H9 (cell line): ENCODE data around the gene KDM5B. TPM values are rescaled to one million over a fixed set of nuclear protein-coding genes. Genes with fewer than 3 reads are reported as not detected.

ENCODE experiments used
- DNase-seq: peaks from one replicate; pipeline ENCODE4 v3.0.0-alpha.2; 2017
- H2AFZ ChIP-seq: one replicate; pipeline ENCODE4 v1.6.1; 2013; ENCODE audit warnings: mild to moderate bottlenecking, low read length, control low read depth, moderate library complexity
- H2AK5ac ChIP-seq: 2 replicates; pipeline ENCODE4 v1.6.1; 2013; ENCODE audit warnings: low read length, control low read depth, mixed read lengths; ENCODE audit not compliant: insufficient read length
- H2BK120ac ChIP-seq: one replicate; pipeline ENCODE4 v1.6.1; 2013; ENCODE audit warnings: low read depth, mild to moderate bottlenecking, low read length, control low read depth, inconsistent platforms; ENCODE audit not compliant: poor library complexity, severe bottlenecking
- H2BK12ac ChIP-seq: 2 replicates; pipeline ENCODE4 v1.6.1; 2013; ENCODE audit warnings: low read length, control low read depth, mixed read lengths, low read depth; ENCODE audit not compliant: insufficient read length
- H2BK15ac ChIP-seq: 2 replicates; pipeline ENCODE4 v1.6.1; 2013; ENCODE audit warnings: low read depth, low read length, control low read depth
- H2BK20ac ChIP-seq: one replicate; pipeline ENCODE4 v1.6.1; 2013; ENCODE audit warnings: low read depth, mild to moderate bottlenecking, low read length, control low read depth, inconsistent platforms; ENCODE audit not compliant: poor library complexity, severe bottlenecking
- H2BK5ac ChIP-seq: 2 replicates; pipeline ENCODE4 v1.6.1; 2013; ENCODE audit warnings: low read length, control low read depth, mixed read lengths; ENCODE audit not compliant: insufficient read length
- H3K14ac ChIP-seq: 2 replicates; pipeline ENCODE4 v1.6.1; 2013; ENCODE audit warnings: low read length, control low read depth; ENCODE audit not compliant: insufficient read depth
- H3K18ac ChIP-seq: 2 replicates; pipeline ENCODE4 v1.6.1; 2013; ENCODE audit warnings: low read depth, mild to moderate bottlenecking, mixed read lengths, low read length, control low read depth; ENCODE audit not compliant: insufficient read length
- H3K23ac ChIP-seq: 2 replicates; pipeline ENCODE4 v1.6.1; 2013; ENCODE audit warnings: low read length, control low read depth, mixed read lengths, low read depth; ENCODE audit not compliant: insufficient read length
- H3K23me2 ChIP-seq: 2 replicates; pipeline ENCODE4 v1.6.1; 2013; ENCODE audit warnings: low read depth, mild to moderate bottlenecking, mixed read lengths, low read length, control low read depth; ENCODE audit not compliant: insufficient read length, poor library complexity, severe bottlenecking
- H3K27ac ChIP-seq: 2 replicates; pipeline ENCODE4 v1.5.1; 2013; ENCODE audit warnings: low read length, control low read depth, mixed read lengths, low read depth; ENCODE audit not compliant: insufficient read length
- H3K27me3 ChIP-seq: 2 replicates; pipeline ENCODE4 v1.6.1; 2013; ENCODE audit warnings: low read length, control low read depth, inconsistent platforms; ENCODE audit not compliant: insufficient read depth
- H3K4ac ChIP-seq: 2 replicates; pipeline ENCODE4 v1.6.1; 2013; ENCODE audit warnings: low read depth, mild to moderate bottlenecking, control low read depth, inconsistent platforms, low read length, moderate library complexity
- H3K4me1 ChIP-seq: 2 replicates; pipeline ENCODE4 v1.6.1; 2013; ENCODE audit warnings: low read length, control low read depth, inconsistent platforms; ENCODE audit not compliant: insufficient read depth
- H3K4me2 ChIP-seq: 2 replicates; pipeline ENCODE4 v1.6.1; 2013; ENCODE audit warnings: low read length, control low read depth, mixed read lengths; ENCODE audit not compliant: insufficient read length, insufficient read depth
- H3K56ac ChIP-seq: 2 replicates; pipeline ENCODE4 v1.6.1; 2013; ENCODE audit warnings: low read depth, mild to moderate bottlenecking, mixed read lengths, low read length, control low read depth; ENCODE audit not compliant: insufficient read length
- H3K79me1 ChIP-seq: 2 replicates; pipeline ENCODE4 v1.6.1; 2013; ENCODE audit warnings: low read depth, mild to moderate bottlenecking, moderate library complexity, low read length, control low read depth, inconsistent platforms; ENCODE audit not compliant: insufficient read depth, poor library complexity, severe bottlenecking
- H3K79me2 ChIP-seq: 2 replicates; pipeline ENCODE4 v1.6.1; 2013; ENCODE audit warnings: low read length, control low read depth, inconsistent platforms; ENCODE audit not compliant: insufficient read depth
- H3K9ac ChIP-seq: 2 replicates; pipeline ENCODE4 v1.6.1; 2013; ENCODE audit warnings: low read length, control low read depth, mixed read lengths; ENCODE audit not compliant: insufficient read length; ENCODE audit errors: extremely low read depth
- H3K9me3 ChIP-seq: one replicate; pipeline ENCODE4 v1.6.1; 2013; ENCODE audit warnings: low read depth, low read length, inconsistent platforms; ENCODE audit not compliant: control insufficient read depth
- H3T11ph ChIP-seq: one replicate; pipeline ENCODE4 v1.6.1; 2013; ENCODE audit warnings: mild to moderate bottlenecking, low read length, control low read depth, inconsistent platforms
- H4K20me1 ChIP-seq: one replicate; pipeline ENCODE4 v1.6.1; 2013; ENCODE audit not compliant: control insufficient read depth, insufficient read length, insufficient read depth
- H4K5ac ChIP-seq: 2 replicates; pipeline ENCODE4 v1.6.1; 2013; ENCODE audit warnings: low read depth, mild to moderate bottlenecking, mixed read lengths, low read length, control low read depth; ENCODE audit not compliant: insufficient read length
- H4K8ac ChIP-seq: replicated peaks from 2 replicates; pipeline ENCODE4 v1.6.1; 2013; ENCODE audit warnings: low read length, control low read depth, mixed read lengths, low read depth; ENCODE audit not compliant: insufficient read length
- H4K91ac ChIP-seq: 2 replicates; pipeline ENCODE4 v1.6.1; 2013; ENCODE audit warnings: low read depth, mild to moderate bottlenecking, moderate library complexity, mixed read lengths, low read length, control low read depth; ENCODE audit not compliant: insufficient read length
- H3K27ac Mint-ChIP-seq, 3 experiments: 2 replicates in 2 of 3; 3 replicates in 1 of 3; pipeline ENCODE4 v1.8.0; 2020 to 2021; ENCODE audit warnings: mixed read lengths in 3 of 3, mild to moderate bottlenecking in 1 of 3, moderate library complexity in 1 of 3
- H3K27me3 Mint-ChIP-seq: 2 replicates; pipeline ENCODE4 v1.8.0; 2021; ENCODE audit warnings: low read depth, mild to moderate bottlenecking, moderate library complexity, mixed read lengths
- H3K36me3 Mint-ChIP-seq, 3 experiments: 2 replicates in 2 of 3; 3 replicates in 1 of 3; pipeline ENCODE4 v1.8.0; 2020 to 2021; ENCODE audit warnings: low read depth in 3 of 3, mixed read lengths in 3 of 3; ENCODE audit not compliant: insufficient read depth in 1 of 3
- H3K4me1 Mint-ChIP-seq, 2 experiments: 2 replicates each; pipeline ENCODE4 v1.8.0; 2020; ENCODE audit warnings: mixed read lengths in 2 of 2
- H3K4me3 Mint-ChIP-seq, 2 experiments: 2 replicates in 1 of 2; 3 replicates in 1 of 2; pipeline ENCODE4 v1.8.0; 2020 to 2021; ENCODE audit warnings: mild to moderate bottlenecking in 2 of 2, mixed read lengths in 2 of 2, moderate library complexity in 1 of 2
- H3K9me3 Mint-ChIP-seq, 2 experiments: 2 replicates in 1 of 2; 3 replicates in 1 of 2; pipeline ENCODE4 v1.8.0; 2020; ENCODE audit warnings: mild to moderate bottlenecking in 2 of 2, mixed read lengths in 2 of 2, moderate library complexity in 1 of 2
- CTCF ChIP-seq: fragments of 200-600 bp; sonication (generic); conservative IDR thresholded peaks from 3 replicates; pipeline ENCODE4 v1.8.0; 2021; ENCODE audit warnings: antibody characterized with exemption, mild to moderate bottlenecking
- WGBS: extraction: QIAGEN DNeasy Blood & Tissue Kit; methylation state at CpG from one replicate; pipeline ENCODE4 v1.1.7; 2013; ENCODE audit warnings: missing lambda C conversion rate, low lambda C conversion rate, mixed read lengths; ENCODE audit not compliant: insufficient read length; ENCODE audit errors: extremely low coverage; 5-methylcytosine and 5-hydroxymethylcytosine counted together
- total RNA-seq: library from RNA; stranded (reverse); gene quantifications from 2 replicates; pipeline ENCODE4 v1.2.1, GENCODE V29; 2021

Gene KDM5B
- total RNA-seq, 1 experiment from 2014 or later: 210 TPM

- Mint-ChIP-seq H3K9me3 (peaks cover 0 to 2% of the 10 kb centered on the region in 2 experiments; a peak in 1 of 5 replicates), H3K27ac (peak overlapping the region; percentile 79 to 99 (median 86)), H3K4me3 (peak overlapping the region; percentile 91 to 96), H3K36me3 (peaks cover 4 to 7% (median 5%) of the 10 kb centered on the region in 3 experiments; a peak in 4 of 7 replicates), H3K4me1 (peaks cover 56 to 60% of the 10 kb centered on the region in 2 experiments), H3K27me3 (peaks cover 4% of the 10 kb centered on the region; the same call in 1 of the 2 replicates)
- H2BK12ac ChIP-seq: no peak overlapping the region
- peak overlapping the region; percentile 96 for H3K9ac ChIP-seq
- no peak overlapping the region for H3K56ac ChIP-seq
- H3K23ac ChIP-seq: no peak overlapping the region
- H3T11ph ChIP-seq: no peak overlapping the region
- H3K14ac ChIP-seq: peak overlapping the region; percentile 64
- peaks cover 3% of the 10 kb centered on the region; the same call in 1 of the 2 replicates for H3K27me3 ChIP-seq
- TF ChIP-seq CTCF: no peak
- H3K23me2 ChIP-seq: peaks cover 18% of the 10 kb centered on the region
- H3K4me2 ChIP-seq: peak overlapping the region; percentile 82
- H2BK5ac ChIP-seq: no peak overlapping the region
- no peak overlapping the region for H4K8ac ChIP-seq
- H4K91ac ChIP-seq: no peak overlapping the region
- no peak overlapping the region for H4K5ac ChIP-seq
- H2AK5ac ChIP-seq: no peak overlapping the region
- no CpG with 5 or more reads among the region's 7 CpGs for WGBS
- DNase-seq: no peak
- H2BK120ac ChIP-seq: no peak overlapping the region
- H3K27ac ChIP-seq: peak overlapping the region; percentile 48
- H2AFZ ChIP-seq: no peak overlapping the region
- H3K79me1 ChIP-seq: no peaks in the 10 kb centered on the region
- peak overlapping the region; percentile 65 for H3K18ac ChIP-seq
- peaks cover 12% of the 10 kb centered on the region for H3K4me1 ChIP-seq
- H3K4ac ChIP-seq: no peak overlapping the region; the same call in 1 of the 2 replicates
- H2BK15ac ChIP-seq: no peak overlapping the region
- H4K20me1 ChIP-seq: no peaks in the 10 kb centered on the region
- no peaks in the 10 kb centered on the region for H3K9me3 ChIP-seq
- H3K79me2 ChIP-seq: peaks cover 57% of the 10 kb centered on the region
- no peak overlapping the region for H2BK20ac ChIP-seq
These were observed 2.1 kb downstream of the KDM5B start for GRCh38 chr1:202805886-202806844.
